Right lobe of liver (tissue), 6 donors: ENCODE measurements around the gene MRPS11. TPM values are rescaled to one million over a fixed set of nuclear protein-coding genes. Genes with fewer than 3 reads are reported as not detected.

Experiments
- ATAC-seq, 4 donors: fragments of 200-7000 bp; cut with Tn5 transposase; one replicate each; pipeline ENCODE4 v1.9.1; 2020; ENCODE audit warnings: mild to moderate bottlenecking in 4 of 4, moderate library complexity in 4 of 4
- DNase-seq, 3 donors: peaks; one replicate each; pipeline ENCODE4 v3.0.0-alpha.2; 2020
- H3K27ac ChIP-seq, 3 donors: fragments of 200-600 bp; one replicate each; pipeline ENCODE4 v1.8.0; 2022
- H3K27me3 ChIP-seq, 2 donors: fragments of 200-600 bp; one replicate each; pipeline ENCODE4 v1.8.0; 2022
- H3K36me3 ChIP-seq, 4 donors: fragments of 200-600 bp; sonication (generic) in 1 of 4; one replicate each; pipeline versions ENCODE4 v1.5.1 to v1.8.0; 2017 to 2022; ENCODE audit warnings: control low read depth in 1 of 4
- H3K4me1 ChIP-seq, 4 donors: fragments of 200-600 bp; sonication (generic) in 1 of 4; one replicate each; pipeline versions ENCODE4 v1.5.1 to v1.8.0; 2017 to 2022; ENCODE audit warnings: control low read depth in 1 of 4
- H3K4me3 ChIP-seq, 3 donors: fragments of 200-600 bp; one replicate each; pipeline ENCODE4 v1.8.0; 2022
- H3K9me3 ChIP-seq, 4 donors: fragments of 200-600 bp; sonication (generic) in 1 of 4; one replicate each; pipeline versions ENCODE4 v1.5.1 to v1.8.0; 2017 to 2022; ENCODE audit warnings: control low read depth in 1 of 4
- POLR2A ChIP-seq: fragments of 450-650 bp; IDR thresholded peaks from one replicate; pipeline ENCODE4 v1.6.1; 2017; ENCODE audit warnings: antibody characterized with exemption, mild to moderate bottlenecking
- WGBS: methylation state at CpG from one replicate; pipeline ENCODE4 v1.1.6; 2018; ENCODE audit warnings: low coverage, low lambda C conversion rate; ENCODE audit not compliant: insufficient coverage; ENCODE audit errors: missing lambda C conversion rate; 5-methylcytosine and 5-hydroxymethylcytosine counted together
- intact Hi-C, 2 donors: fragments of 100-400 bp; cut with DNase I; formaldehyde crosslinking; loops; one replicate each; pipeline versions ENCODE4 v1.11.2 to v1.14.1; 2022
- total RNA-seq, 6 experiments: library from RNA; depleted of rRNA in 2 of 6; stranded (reverse); fragments of >200 nt in 2 of 6; fragmentation: NEBNext Ultra II Directional in 3 of 6; extraction: Animal tissue kit (Norgen Biotek cat#: 25700) in 3 of 6; gene quantifications; one replicate each; pipeline versions ENCODE4 v1.1.0 to v1.2.4, GENCODE V29; 2016 to 2023
- TF ChIP-seq, protein P1 (sequence below), 4 donors: fragments of 200-600 bp in 3 of 4; fragments of 450-650 bp in 1 of 4; IDR thresholded peaks; one replicate each; pipeline versions ENCODE4 v1.5.1 to v1.8.0; 2016 to 2022; ENCODE audit warnings: antibody characterized with exemption in 4 of 4, mild to moderate bottlenecking in 2 of 4
- donor health status: DM: no; HTN: yes; CAD: no.
- donor health status: DM: no; HTN: no; CAD: no.
- donor health status: DM: no; HTN: no; CAD: no.
- donor health status: DM: no; HTN: yes; CAD: no.
- donor health status: DM: no; HTN: yes; CAD: no.

Gene MRPS11
- total RNA-seq, 6 experiments from 2014 or later = 25.4 to 38.0 (median 32.7) TPM

DNA sequence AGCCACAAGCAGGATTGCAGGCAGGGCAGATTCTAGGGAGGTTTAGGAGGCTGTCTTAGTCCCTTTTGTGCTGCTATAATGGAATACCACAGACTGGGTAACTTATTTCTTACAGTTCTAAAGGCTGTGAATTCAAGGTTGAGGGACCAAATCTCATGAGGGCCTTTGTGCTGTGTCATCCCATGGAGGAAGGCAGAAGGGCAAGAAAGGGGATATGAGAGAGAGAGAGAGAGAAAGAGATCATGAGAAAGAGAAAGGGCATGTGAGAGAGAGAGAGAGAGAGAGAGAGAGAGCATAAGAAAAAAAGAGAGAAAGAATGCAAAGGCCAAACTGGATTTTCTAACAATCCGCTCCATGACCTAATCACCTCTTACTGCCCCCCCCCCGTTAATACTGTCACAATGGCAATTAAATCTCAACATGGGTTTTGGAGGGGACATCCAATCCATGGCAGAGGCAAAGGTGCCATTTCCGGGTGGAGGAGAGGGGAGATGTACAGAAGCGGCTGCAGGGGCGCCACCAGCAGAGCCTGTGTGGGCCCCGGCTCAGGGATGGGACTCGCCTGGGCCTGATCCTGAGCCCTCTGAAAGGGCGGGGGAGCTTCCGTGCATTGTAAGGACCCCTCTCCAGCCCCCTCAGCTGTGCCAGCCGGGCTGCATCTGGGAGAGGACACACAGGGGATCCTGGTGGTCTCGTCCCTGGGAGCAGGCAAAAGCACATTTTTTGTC, 20.5 kb downstream of the MRPS11 start:
- Histone ChIP-seq H3K27me3 (no peaks in the 10 kb centered on the region), H3K36me3 (no peaks in the 10 kb centered on the region), H3K4me1 (no peaks in the 10 kb centered on the region), H3K4me3 (no peak overlapping the region), H3K27ac (no peak overlapping the region), H3K9me3 (no peaks in the 10 kb centered on the region)
- intact Hi-C loops = no loop called here
- WGBS = 39% methylated on average over 5 of the region's 11 CpGs
- TF ChIP-seq, protein P1, sequence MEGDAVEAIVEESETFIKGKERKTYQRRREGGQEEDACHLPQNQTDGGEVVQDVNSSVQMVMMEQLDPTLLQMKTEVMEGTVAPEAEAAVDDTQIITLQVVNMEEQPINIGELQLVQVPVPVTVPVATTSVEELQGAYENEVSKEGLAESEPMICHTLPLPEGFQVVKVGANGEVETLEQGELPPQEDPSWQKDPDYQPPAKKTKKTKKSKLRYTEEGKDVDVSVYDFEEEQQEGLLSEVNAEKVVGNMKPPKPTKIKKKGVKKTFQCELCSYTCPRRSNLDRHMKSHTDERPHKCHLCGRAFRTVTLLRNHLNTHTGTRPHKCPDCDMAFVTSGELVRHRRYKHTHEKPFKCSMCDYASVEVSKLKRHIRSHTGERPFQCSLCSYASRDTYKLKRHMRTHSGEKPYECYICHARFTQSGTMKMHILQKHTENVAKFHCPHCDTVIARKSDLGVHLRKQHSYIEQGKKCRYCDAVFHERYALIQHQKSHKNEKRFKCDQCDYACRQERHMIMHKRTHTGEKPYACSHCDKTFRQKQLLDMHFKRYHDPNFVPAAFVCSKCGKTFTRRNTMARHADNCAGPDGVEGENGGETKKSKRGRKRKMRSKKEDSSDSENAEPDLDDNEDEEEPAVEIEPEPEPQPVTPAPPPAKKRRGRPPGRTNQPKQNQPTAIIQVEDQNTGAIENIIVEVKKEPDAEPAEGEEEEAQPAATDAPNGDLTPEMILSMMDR (IDR thresholded peaks at IDR 0.05) = no peak
- no peak for TF ChIP-seq POLR2A
- no peak for ATAC-seq
- no peak for DNase-seq

DNA sequence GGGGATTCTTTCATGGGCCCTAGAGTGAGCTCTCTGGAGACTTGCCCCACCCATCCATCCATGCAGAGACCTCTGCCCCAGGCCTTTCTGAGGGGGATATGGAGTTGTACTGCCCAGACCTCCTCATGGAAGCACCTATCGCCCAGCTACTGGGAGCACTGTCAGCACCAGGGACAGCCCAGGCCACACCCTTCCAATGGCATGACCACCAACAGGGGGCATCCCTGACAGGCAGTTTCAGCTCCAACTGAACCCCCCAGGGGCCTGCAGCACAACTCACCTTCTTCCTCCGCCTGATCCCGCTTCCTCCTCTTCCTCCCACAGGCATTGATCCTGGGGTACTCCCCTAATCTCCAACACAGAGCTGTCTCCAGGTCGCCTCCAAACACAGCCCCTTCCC, 21.8 kb downstream of the MRPS11 start:
- no peak for ATAC-seq
- DNase-seq = no peak
- intact Hi-C loops = no loop called here
- H3K4me1 ChIP-seq = no peaks in the 10 kb centered on the region
- H3K36me3 ChIP-seq = no peaks in the 10 kb centered on the region
- H3K27me3 ChIP-seq = no peaks in the 10 kb centered on the region
- H3K27ac ChIP-seq = no peak overlapping the region
- TF ChIP-seq, protein P1 (IDR thresholded peaks at IDR 0.05) = no peak
- TF ChIP-seq POLR2A = no peak
- no peak overlapping the region for H3K4me3 ChIP-seq
- H3K9me3 ChIP-seq = no peaks in the 10 kb centered on the region
- WGBS = 20% methylated on average over 1 of the region's 4 CpGs

DNA sequence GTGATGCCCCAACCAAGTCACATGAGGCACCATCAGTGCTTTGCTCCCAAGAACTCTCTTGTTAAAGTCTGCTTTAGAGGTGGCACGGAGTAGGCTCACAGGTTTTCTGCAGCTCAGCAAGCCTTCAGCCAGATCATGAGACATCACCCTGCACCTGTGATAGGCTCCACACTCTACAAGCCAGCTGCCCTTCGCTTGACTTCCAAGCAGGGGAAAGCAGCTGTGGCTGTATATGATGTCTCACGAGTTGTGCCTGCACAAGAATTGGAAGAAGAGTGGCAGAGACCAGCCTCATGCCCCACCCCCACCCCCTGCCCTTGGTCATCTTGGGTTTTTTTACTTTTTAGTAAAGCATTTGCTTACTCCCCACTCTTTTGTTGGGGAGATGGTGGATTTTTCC, 22.5 kb downstream of the MRPS11 start:
- intact Hi-C loops = loop anchor here in 1 of 2 donors (10.0 kb wide), 1 partner anchor 125 kb away; no protein-coding TSS in a partner anchor
- no peaks in the 10 kb centered on the region for H3K36me3 ChIP-seq
- no peaks in the 10 kb centered on the region for H3K9me3 ChIP-seq
- ATAC-seq = no peak
- no peaks in the 10 kb centered on the region for H3K27me3 ChIP-seq
- WGBS = no CpG with 5 or more reads among the region's 3 CpGs
- no peak for TF ChIP-seq POLR2A
- H3K27ac ChIP-seq = no peak overlapping the region
- no peak for DNase-seq
- H3K4me1 ChIP-seq = no peaks in the 10 kb centered on the region
- H3K4me3 ChIP-seq = no peak overlapping the region

DNA sequence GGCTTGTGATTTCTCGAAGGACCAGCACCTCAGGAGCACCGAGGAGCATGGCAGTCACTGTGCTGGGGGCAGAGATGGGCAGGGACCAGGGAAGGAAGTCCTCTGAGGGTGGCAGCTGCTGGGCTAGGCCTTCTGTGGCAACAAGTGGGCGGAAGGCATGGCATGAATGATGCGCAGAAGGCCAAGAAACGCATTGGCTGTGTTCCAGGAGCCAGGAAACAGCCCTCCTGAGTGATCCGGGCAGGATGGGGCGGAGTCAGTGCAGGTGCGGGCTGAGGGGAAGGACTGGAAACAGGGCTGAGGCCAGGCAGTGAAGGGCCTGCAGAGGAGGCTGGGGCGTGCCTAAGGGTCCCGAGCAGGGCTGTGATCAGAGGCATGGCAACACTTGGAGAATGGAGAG, 23.6 kb downstream of the MRPS11 start:
- WGBS = 79% methylated on average over 8 of the region's 10 CpGs
- ATAC-seq (no peak), DNase-seq (no peak)

DNA sequence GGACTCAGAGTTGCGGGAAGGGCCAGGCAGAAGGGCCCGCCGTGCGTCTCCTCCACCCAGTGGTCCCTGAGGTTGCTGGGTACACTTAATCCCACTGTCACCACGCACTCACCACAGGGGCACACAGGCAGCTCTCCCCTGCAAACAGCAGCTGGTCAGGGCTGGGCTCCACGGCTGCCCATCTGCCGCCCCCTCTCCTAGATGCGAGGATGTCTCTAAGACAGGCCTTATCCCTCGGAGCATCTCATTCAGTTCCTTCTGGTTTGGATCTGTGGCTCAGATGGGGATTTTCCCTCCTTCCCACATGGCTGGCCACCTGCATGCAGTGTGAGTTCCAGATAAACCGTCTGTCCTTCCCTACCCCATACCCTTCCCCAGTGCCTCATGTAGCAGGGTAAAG, 26.3 kb downstream of the MRPS11 start:
- no peak for TF ChIP-seq POLR2A
- TF ChIP-seq, protein P1 (IDR thresholded peaks at IDR 0.05) = no peak

More for the DNA sequence above, 23.6 kb downstream of the MRPS11 start:
- no peaks in the 10 kb centered on the region for H3K9me3 ChIP-seq
- TF ChIP-seq POLR2A = no peak
- TF ChIP-seq, protein P1 (IDR thresholded peaks at IDR 0.05) = no peak
- intact Hi-C loops = loop anchor here in 1 of 2 donors (10.0 kb wide), 1 partner anchor 124 kb away; no protein-coding TSS in a partner anchor
- no peaks in the 10 kb centered on the region for H3K4me1 ChIP-seq
- H3K27ac ChIP-seq = no peak overlapping the region
- no peaks in the 10 kb centered on the region for H3K36me3 ChIP-seq
- no peaks in the 10 kb centered on the region for H3K27me3 ChIP-seq
- no peak overlapping the region for H3K4me3 ChIP-seq

More for the DNA sequence above, 26.3 kb downstream of the MRPS11 start:
- 71% methylated on average over 1 of the region's 10 CpGs for WGBS
- Histone ChIP-seq H3K4me1 (no peaks in the 10 kb centered on the region), H3K9me3 (no peaks in the 10 kb centered on the region), H3K27me3 (no peaks in the 10 kb centered on the region), H3K27ac (no peak overlapping the region), H3K36me3 (no peaks in the 10 kb centered on the region), H3K4me3 (no peak overlapping the region)
- DNase-seq (no peak), ATAC-seq (no peak)
- intact Hi-C loops = loop anchor here in 1 of 2 donors (10.0 kb wide), 1 partner anchor 121 kb away; no protein-coding TSS in a partner anchor
